ENCODE results near the gene PARD3.

GRCh38 chr10:34244756-34245484 is 570.2 kb downstream of the PARD3 start:
- TF ChIP-seq CTCF (IDR thresholded peaks at IDR 0.05; ENCODE audit: insufficient read depth, low read depth, low read length) (no peak), EZH2 (IDR thresholded peaks at IDR 0.05; ENCODE audit: insufficient read depth, low read length) (no peak)

Data from astrocyte (in vitro differentiated cells and primary cell).